ENCODE results near the gene SRSF5.
"Not testable (repeated sequence)": the region's sequence is repeated elsewhere in the genome, so short reads cannot be mapped to it uniquely, and the experiment has no call there.

The SRSF5 gene

GRCh38 chr14:69808919-69809808, 42.2 kb downstream of the SRSF5 start:
- no peak for DNase-seq (ENCODE audit: low read depth)

DNA sequence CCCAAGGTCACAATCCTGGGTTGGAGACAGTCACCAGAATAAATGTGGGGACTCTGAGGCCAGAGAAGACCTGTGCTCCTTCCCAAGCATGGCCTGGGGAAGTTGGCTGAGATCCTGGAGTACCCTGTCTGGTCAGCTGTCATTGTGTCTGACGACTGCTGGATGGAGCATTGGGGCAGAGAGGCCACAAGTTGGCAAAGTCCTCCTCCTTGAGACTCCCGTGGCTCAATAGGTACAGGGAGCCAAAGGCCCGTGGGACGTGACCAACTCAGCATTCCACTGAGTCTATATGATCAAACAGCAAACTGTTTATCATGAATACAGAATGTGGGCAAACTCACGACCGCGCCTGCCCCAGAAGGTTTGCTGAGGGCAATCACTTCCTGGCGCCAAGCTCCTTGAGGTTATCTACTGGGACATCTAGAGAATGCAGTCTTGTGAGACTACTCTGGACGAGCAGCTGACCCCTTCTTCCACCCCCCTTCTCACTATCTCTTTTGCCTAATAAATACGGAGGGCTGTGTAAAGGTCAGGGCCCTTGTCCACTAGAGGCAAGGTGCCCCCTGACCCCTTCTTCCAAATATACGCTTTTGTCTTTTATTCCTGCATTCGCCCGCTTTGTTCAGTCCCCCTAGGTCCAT, 44.4 kb downstream of the SRSF5 start:
- no peak for DNase-seq (ENCODE audit: low read depth)

GRCh38 chr14:69811868-69812252, 44.9 kb downstream of the SRSF5 start:
- DNase-seq (ENCODE audit: low read depth), result no peak

GRCh38 chr14:69812711-69813110, 45.8 kb downstream of the SRSF5 start:
- no peak for DNase-seq (ENCODE audit: low read depth)

GRCh38 chr14:69813346-69813745, 46.4 kb downstream of the SRSF5 start:
- DNase-seq (ENCODE audit: low read depth), result not testable (repeated sequence)

DNA sequence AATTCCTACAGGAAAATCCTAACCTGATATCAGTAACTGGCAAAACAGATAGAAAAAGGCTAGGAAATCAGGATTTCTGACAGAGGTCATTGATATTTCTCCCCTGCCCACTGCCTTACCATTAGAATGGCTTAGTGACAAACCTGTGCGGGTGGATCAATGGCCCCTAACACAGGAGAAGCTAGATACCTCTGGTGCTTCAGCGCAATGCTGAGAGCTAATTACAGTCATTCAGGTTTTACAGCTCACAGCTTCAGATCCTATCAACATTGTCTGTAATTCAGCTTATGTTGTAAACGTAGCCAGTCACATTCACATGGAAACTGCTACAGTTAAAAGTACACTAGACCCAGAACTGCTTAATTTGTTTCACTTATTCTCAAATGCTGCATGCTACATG, 47.5 kb downstream of the SRSF5 start:
- DNase-seq (ENCODE audit: low read depth), result no peak

DNA sequence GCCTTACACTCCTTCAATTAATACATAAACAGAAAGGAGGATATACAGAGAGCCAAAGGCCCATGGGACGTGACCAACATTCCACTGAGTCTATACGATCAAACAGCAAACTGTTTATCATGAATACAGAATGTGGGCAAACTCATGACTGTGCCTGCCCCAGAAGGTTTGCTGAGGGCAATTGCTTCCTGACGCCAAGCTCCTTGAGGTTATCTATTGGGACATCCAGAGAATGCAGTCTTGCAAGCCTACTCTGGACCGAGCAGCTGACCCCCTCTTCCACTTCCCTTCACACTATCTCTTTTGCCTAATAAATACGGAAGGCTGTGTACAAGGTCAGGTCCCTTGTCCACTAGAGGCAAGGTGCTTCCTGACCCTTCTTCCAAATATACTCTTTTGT, 48.6 kb downstream of the SRSF5 start:
- DNase-seq (ENCODE audit: low read depth), result no peak

- no peak for DNase-seq (ENCODE audit: low read depth)
Measured at GRCh38 chr14:69816216-69816615, 49.3 kb downstream of the SRSF5 start.

DNA sequence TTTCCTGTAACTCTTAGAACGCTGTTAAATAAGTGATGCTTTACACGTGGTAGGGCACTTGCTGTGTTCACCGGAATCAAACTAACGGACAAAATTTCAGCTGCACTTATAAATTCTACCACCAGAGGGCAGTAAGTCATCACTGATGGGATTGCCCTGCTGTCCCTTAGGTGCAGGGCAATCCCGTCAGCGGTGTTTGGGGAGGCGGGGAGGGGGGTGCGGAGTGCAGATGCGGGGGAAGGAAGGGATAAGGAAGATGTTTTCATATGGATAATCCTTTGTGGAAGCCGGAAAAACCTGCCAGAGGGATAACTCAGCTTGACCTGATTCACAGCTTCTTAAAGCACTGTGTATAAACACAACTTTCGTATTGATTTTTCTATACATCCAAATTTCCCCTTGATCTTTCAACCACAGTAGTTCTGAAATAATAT, 51.8 kb downstream of the SRSF5 start:
- peak; percentile 4 for DNase-seq (ENCODE audit: low read depth)

DNA sequence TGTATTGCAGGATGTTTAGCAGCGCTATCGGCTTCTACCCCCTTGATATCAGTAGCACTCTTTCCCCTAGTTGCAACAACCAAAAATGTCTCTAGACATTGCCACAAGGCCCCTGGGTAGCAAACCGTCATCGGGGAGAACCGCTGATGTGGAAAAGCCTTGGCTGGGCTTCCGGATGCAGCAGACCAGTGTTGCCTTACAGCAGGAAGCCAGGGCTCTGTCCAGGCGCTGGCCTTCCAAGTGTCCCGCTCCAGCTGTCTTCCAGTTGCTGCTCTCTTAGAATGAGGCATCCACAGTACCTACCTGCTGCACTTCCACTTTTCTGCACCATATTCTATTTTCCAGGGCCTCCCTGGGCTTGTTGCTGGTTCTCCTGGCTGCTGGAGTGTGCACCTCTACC, 52.7 kb downstream of the SRSF5 start:
- DNase-seq (ENCODE audit: low read depth), result no peak

GRCh38 chr14:69820991-69821390, 54.0 kb downstream of the SRSF5 start:
- DNase-seq (ENCODE audit: low read depth), result no peak
